KMS-11 (cell line): ENCODE data around the gene VWDE.

Experiments
- H2AFZ ChIP-seq: fragments of 200-600 bp; sonication (generic); 2 replicates; pipeline ENCODE4 v1.6.1; 2016; ENCODE audit warnings: antibody characterized with exemption, mixed run types, low read depth
- H3K27ac ChIP-seq: fragments of 200-600 bp; sonication (generic); 2 replicates; pipeline ENCODE4 v1.6.1; 2016; ENCODE audit warnings: mild to moderate bottlenecking, mixed run types
- H3K27me3 ChIP-seq: fragments of 200-600 bp; sonication (generic); 2 replicates; pipeline ENCODE4 v1.6.1; 2017; ENCODE audit warnings: mild to moderate bottlenecking, low read depth, mixed run types, moderate library complexity; ENCODE audit not compliant: insufficient read depth
- H3K36me3 ChIP-seq: fragments of 200-600 bp; sonication (generic); 2 replicates; pipeline ENCODE4 v1.6.1; 2017; ENCODE audit warnings: mild to moderate bottlenecking, mixed run types; ENCODE audit not compliant: insufficient read depth
- H3K4me1 ChIP-seq: fragments of 200-600 bp; sonication (generic); 2 replicates; pipeline ENCODE4 v1.6.1; 2016; ENCODE audit warnings: mild to moderate bottlenecking, low read depth, mixed run types; ENCODE audit not compliant: poor library complexity, severe bottlenecking
- H3K4me2 ChIP-seq: fragments of 200-600 bp; sonication (generic); 2 replicates; pipeline ENCODE4 v1.7.0; 2016; ENCODE audit warnings: mild to moderate bottlenecking, mixed run types
- H3K4me3 ChIP-seq: fragments of 200-600 bp; sonication (generic); IDR thresholded peaks from 2 replicates; pipeline ENCODE4 v1.6.1; 2017; ENCODE audit warnings: low read depth, low read length, mixed read lengths; ENCODE audit not compliant: insufficient read depth
- H3K79me2 ChIP-seq: fragments of 200-600 bp; sonication (generic); 2 replicates; pipeline ENCODE4 v1.6.1; 2016; ENCODE audit warnings: low read depth, mixed run types; ENCODE audit not compliant: insufficient read depth
- H3K9ac ChIP-seq: fragments of 200-600 bp; sonication (generic); 2 replicates; pipeline ENCODE4 v1.6.1; 2016; ENCODE audit warnings: mild to moderate bottlenecking, mixed run types
- H4K20me1 ChIP-seq: fragments of 200-600 bp; sonication (generic); 2 replicates; pipeline ENCODE4 v1.6.1; 2016; ENCODE audit warnings: mild to moderate bottlenecking, mixed run types; ENCODE audit not compliant: insufficient read depth
- TF ChIP-seq, protein P1 (sequence below): fragments of 200-600 bp; sonication (generic); conservative IDR thresholded peaks from 2 replicates; pipeline ENCODE4 v1.6.1; 2017; ENCODE audit warnings: low read depth, mild to moderate bottlenecking, antibody characterized with exemption, low read length, moderate library complexity, mixed read lengths

VWDE gene

GRCh38 chr7:12337095-12337494, 66.6 kb downstream of the VWDE start:
- TF ChIP-seq, protein P1, sequence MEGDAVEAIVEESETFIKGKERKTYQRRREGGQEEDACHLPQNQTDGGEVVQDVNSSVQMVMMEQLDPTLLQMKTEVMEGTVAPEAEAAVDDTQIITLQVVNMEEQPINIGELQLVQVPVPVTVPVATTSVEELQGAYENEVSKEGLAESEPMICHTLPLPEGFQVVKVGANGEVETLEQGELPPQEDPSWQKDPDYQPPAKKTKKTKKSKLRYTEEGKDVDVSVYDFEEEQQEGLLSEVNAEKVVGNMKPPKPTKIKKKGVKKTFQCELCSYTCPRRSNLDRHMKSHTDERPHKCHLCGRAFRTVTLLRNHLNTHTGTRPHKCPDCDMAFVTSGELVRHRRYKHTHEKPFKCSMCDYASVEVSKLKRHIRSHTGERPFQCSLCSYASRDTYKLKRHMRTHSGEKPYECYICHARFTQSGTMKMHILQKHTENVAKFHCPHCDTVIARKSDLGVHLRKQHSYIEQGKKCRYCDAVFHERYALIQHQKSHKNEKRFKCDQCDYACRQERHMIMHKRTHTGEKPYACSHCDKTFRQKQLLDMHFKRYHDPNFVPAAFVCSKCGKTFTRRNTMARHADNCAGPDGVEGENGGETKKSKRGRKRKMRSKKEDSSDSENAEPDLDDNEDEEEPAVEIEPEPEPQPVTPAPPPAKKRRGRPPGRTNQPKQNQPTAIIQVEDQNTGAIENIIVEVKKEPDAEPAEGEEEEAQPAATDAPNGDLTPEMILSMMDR = no peak
- Histone ChIP-seq H3K79me2 (no peaks in the 10 kb centered on the region), H3K4me2 (no peak overlapping the region), H3K4me1 (no peaks in the 10 kb centered on the region), H3K27me3 (no peaks in the 10 kb centered on the region), H2AFZ (no peak overlapping the region), H3K36me3 (no peaks in the 10 kb centered on the region), H4K20me1 (no peaks in the 10 kb centered on the region), H3K27ac (no peak overlapping the region), H3K9ac (no peak overlapping the region), H3K4me3 (no peak overlapping the region)

GRCh38 chr7:12328888-12329770, 74.5 kb downstream of the VWDE start:
- Histone ChIP-seq H2AFZ (no peak overlapping the region), H3K27me3 (no peaks in the 10 kb centered on the region), H3K4me1 (no peaks in the 10 kb centered on the region), H3K9ac (no peak overlapping the region), H4K20me1 (no peaks in the 10 kb centered on the region), H3K27ac (no peak overlapping the region), H3K4me2 (no peak overlapping the region), H3K79me2 (no peaks in the 10 kb centered on the region), H3K4me3 (no peak overlapping the region), H3K36me3 (no peaks in the 10 kb centered on the region)
- TF ChIP-seq, protein P1 = no peak

GRCh38 chr7:12327922-12328321, 75.7 kb downstream of the VWDE start:
- H3K9ac ChIP-seq = no peak overlapping the region
- no peak overlapping the region for H3K27ac ChIP-seq
- no peak overlapping the region for H2AFZ ChIP-seq
- H3K4me1 ChIP-seq = no peaks in the 10 kb centered on the region
- no peak overlapping the region for H3K4me3 ChIP-seq
- H3K36me3 ChIP-seq = no peaks in the 10 kb centered on the region
- TF ChIP-seq, protein P1 = no peak
- no peak overlapping the region for H3K4me2 ChIP-seq
- H3K27me3 ChIP-seq = no peaks in the 10 kb centered on the region
- H3K79me2 ChIP-seq = no peaks in the 10 kb centered on the region
- no peaks in the 10 kb centered on the region for H4K20me1 ChIP-seq

DNA sequence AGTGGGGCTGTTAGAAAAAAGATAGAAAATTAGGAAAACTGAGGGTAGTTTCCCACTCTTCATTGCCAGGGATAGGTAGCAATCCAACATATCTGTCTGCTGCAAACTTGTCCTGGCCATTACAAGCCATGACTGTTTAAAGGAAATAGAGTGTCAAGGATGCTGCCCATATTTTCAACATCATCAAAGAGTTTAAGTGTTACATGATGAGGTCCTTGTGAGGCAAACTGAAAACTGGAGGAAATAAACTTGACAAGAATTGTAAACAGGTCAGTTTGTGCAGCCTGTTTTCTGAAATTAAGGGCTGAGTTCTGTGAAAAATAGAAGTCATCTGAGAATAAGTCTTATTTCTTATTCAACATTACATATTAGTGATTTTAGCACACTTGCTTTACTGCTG, 78.0 kb downstream of the VWDE start:
- Histone ChIP-seq H3K27me3 (no peaks in the 10 kb centered on the region), H3K9ac (no peak overlapping the region), H3K4me3 (no peak overlapping the region), H3K36me3 (no peaks in the 10 kb centered on the region), H3K4me2 (no peak overlapping the region), H2AFZ (no peak overlapping the region), H3K4me1 (peaks cover 4% of the 10 kb centered on the region), H3K27ac (no peak overlapping the region), H4K20me1 (no peaks in the 10 kb centered on the region), H3K79me2 (no peaks in the 10 kb centered on the region)
- TF ChIP-seq, protein P1 = no peak
